K562 (cell line): ENCODE data around the gene MYL12A. TPM values are rescaled to one million over a fixed set of nuclear protein-coding genes. Genes with fewer than 3 reads are reported as not detected.

ENCODE experiments used
- ATAC-seq: fragments of 200-7000 bp; cut with Tn5 transposase; 3 replicates; pipeline ENCODE4 v1.9.1; 2020; ENCODE audit warnings: moderate library complexity
- BruUV-seq: library from RNA; stranded (reverse); fragments of 400-500 nt; replicated peaks from 2 replicates; lab custom pipeline; 2021; lab: Mats Ljungman, UMichigan
- CTCF ChIA-PET: fragments of 300-600 bp; formaldehyde crosslinking; extraction: SDS; loops from one replicate; lab custom pipeline; 2021; ENCODE audit warnings: low intra/inter-chr PET ratio; lab: Yijun Ruan, JAX
- POLR2A ChIA-PET: fragments of 300-600, 350-650 bp; sonication (Branson Sonifier 250); formaldehyde crosslinking; extraction: SDS; loops from one replicate; lab custom pipeline; 2021; ENCODE audit warnings: antibody characterized with exemption, inconsistent platforms; lab: Yijun Ruan, JAX
- DNase-seq, 4 experiments: peaks; one replicate each; pipeline versions ENCODE4 v3.0.0 to v3.0.0-alpha.2; 2011 to 2018; ENCODE audit warnings: low spot score in 3 of 4, mixed read lengths in 3 of 4; ENCODE audit errors: extremely low read depth in 1 of 4
- FAIRE-seq: peaks from 2 replicates; lab custom pipeline; 2011; peaks lifted over from hg19 to GRCh38; lab: Jason Lieb, UNC
- H2AFZ ChIP-seq: 2 replicates; pipeline ENCODE4 v1.6.0; 2011; ENCODE audit warnings: low read depth, low read length, control low read depth, inconsistent platforms
- H3K27ac ChIP-seq: fragments of 200-600 bp; 3 replicates; pipeline ENCODE4 v1.8.0; 2011; ENCODE audit warnings: low read depth, mild to moderate bottlenecking, control low read depth, inconsistent platforms, low read length, moderate library complexity, mixed read lengths; ENCODE audit errors: extremely low read depth
- H3K27me3 ChIP-seq, 2 experiments: fragments of 300-600 bp in 1 of 2; 2 replicates in 1 of 2; 3 replicates in 1 of 2; pipeline versions ENCODE4 v1.6.0 to v1.8.0; 2011; ENCODE audit warnings: inconsistent platforms in 2 of 2, low read length in 2 of 2, mild to moderate bottlenecking in 1 of 2, mixed read lengths in 1 of 2, moderate library complexity in 1 of 2; ENCODE audit not compliant: control insufficient read depth in 2 of 2, insufficient read depth in 2 of 2
- H3K36me3 ChIP-seq: fragments of 300-600 bp; 3 replicates; pipeline ENCODE4 v1.8.0; 2011; ENCODE audit warnings: mild to moderate bottlenecking, low read length, inconsistent platforms; ENCODE audit not compliant: control insufficient read depth, insufficient read depth
- H3K4me1 ChIP-seq, 2 experiments: fragments of 200-600 bp in 1 of 2; replicated peaks in 1 of 2; 2 replicates in 1 of 2; 3 replicates in 1 of 2; pipeline versions ENCODE4 v1.5.1 to v1.8.0; 2011; ENCODE audit warnings: inconsistent platforms in 2 of 2, low read length in 2 of 2, mild to moderate bottlenecking in 1 of 2, mixed read lengths in 1 of 2, moderate library complexity in 1 of 2; ENCODE audit not compliant: control insufficient read depth in 2 of 2, insufficient read depth in 2 of 2
- H3K4me2 ChIP-seq: 2 replicates; pipeline ENCODE4 v1.6.1; 2011; ENCODE audit warnings: low read length, control low read depth, inconsistent platforms, mixed read lengths; ENCODE audit not compliant: insufficient read depth
- H3K4me3 ChIP-seq: fragments of 200-600 bp; sonication (generic), shearing (Covaris generic); 2 replicates; pipeline ENCODE4 v1.5.1; 2016; ENCODE audit warnings: control low read depth, inconsistent platforms
- H3K79me2 ChIP-seq: fragments of 200-600 bp; 3 replicates; pipeline ENCODE4 v1.8.0; 2011; ENCODE audit warnings: low read length, inconsistent platforms; ENCODE audit not compliant: control insufficient read depth, insufficient read depth
- H3K9ac ChIP-seq, 2 experiments: 2 replicates each; pipeline versions ENCODE4 v1.6.0 to v1.6.1; 2011; ENCODE audit warnings: low read depth in 2 of 2, low read length in 2 of 2, control low read depth in 1 of 2, inconsistent platforms in 1 of 2, mild to moderate bottlenecking in 1 of 2, mixed read lengths in 1 of 2; ENCODE audit not compliant: insufficient read depth in 1 of 2
- H3K9me1 ChIP-seq: one replicate; pipeline ENCODE4 v1.6.0; 2011; ENCODE audit warnings: inconsistent platforms, mild to moderate bottlenecking, low read length, moderate library complexity; ENCODE audit not compliant: control insufficient read depth, insufficient read depth
- H3K9me3 ChIP-seq: replicated peaks from 2 replicates; pipeline ENCODE4 v1.5.1; 2011; ENCODE audit warnings: low read depth, low read length, inconsistent platforms; ENCODE audit not compliant: control insufficient read depth, insufficient read depth
- H4K20me1 ChIP-seq: replicated peaks from 2 replicates; pipeline ENCODE4 v1.6.1; 2011; ENCODE audit warnings: low read length, inconsistent platforms, mixed read lengths; ENCODE audit not compliant: control insufficient read depth, insufficient read depth
- WGBS: fragments of 100-300 bp; shearing (Covaris generic); methylation state at CpG from one replicate; pipeline ENCODE4 v1.1.6; 2016; ENCODE audit warnings: low coverage, mixed read lengths; ENCODE audit not compliant: insufficient coverage; ENCODE audit errors: missing lambda C conversion rate; 5-methylcytosine and 5-hydroxymethylcytosine counted together
- in situ Hi-C: fragments of 300-500 bp; cut with MboI; formaldehyde crosslinking; loops from 4 replicates; pipeline ENCODE4 v1.15.0; 2018; ENCODE audit warnings: inconsistent platforms, mixed read lengths
- intact Hi-C: fragments of 100-400 bp; cut with micrococcal nuclease; formaldehyde crosslinking; loops from 2 replicates; pipeline ENCODE4 v1.14.2; 2022
- polyA plus RNA-seq, 8 experiments: library from polyadenylated mRNA; depleted of rRNA in 4 of 8; stranded (reverse) in 5 of 8; unstranded in 3 of 8; fragments of >200 nt; fragmentation: Nextera tagmentation in 2 of 8; fragmentation: Illumina TruSeq in 1 of 8; extraction: Ambion mirVana in 2 of 8; extraction: Trizol in 1 of 8; gene quantifications; 2 replicates each; pipeline versions ENCODE4 v1.2.1 to v1.2.3, GENCODE V29; 2011 to 2014; ENCODE audit warnings: inconsistent platforms in 1 of 8, missing spikeins in 1 of 8
- total RNA-seq, 7 experiments: library from RNA; depleted of rRNA in 6 of 7; stranded (reverse); fragments of >200 nt in 6 of 7; fragmentation: Illumina TruSeq in 2 of 7; extraction: Trizol in 2 of 7; gene quantifications; 2 replicates each; pipeline versions ENCODE4 v1.2.1 to v1.2.3, GENCODE V29; 2011 to 2021; ENCODE audit warnings: low replicate concordance in 1 of 7
- TF ChIP-seq, protein P1 (sequence below), 2 experiments: fragments of 450-650 bp in 1 of 2; sonication (generic) in 1 of 2; formaldehyde crosslinking in 1 of 2; IDR thresholded peaks; 2 replicates each; pipeline versions ENCODE4 v1.7.1 to v1.9.0; 2016 to 2022; ENCODE audit warnings: inconsistent platforms in 1 of 2, mild to moderate bottlenecking in 1 of 2, missing genetic modification reagents in 1 of 2
- TF ChIP-seq, protein P2 (sequence below), 2 experiments: IDR thresholded peaks in 1 of 2; conservative IDR thresholded peaks in 1 of 2; 2 replicates each; pipeline ENCODE4 v1.6.1; 2016; ENCODE audit warnings: low read depth in 2 of 2, mild to moderate bottlenecking in 1 of 2, missing compliant biosample characterization in 1 of 2, missing genetic modification characterization in 1 of 2, moderate library complexity in 1 of 2
- TF ChIP-seq, protein P3 (sequence below), 2 experiments: fragments of 250-450 bp in 1 of 2; fragments of 450-650 bp in 1 of 2; sonication (Bioruptor Pico) in 1 of 2; IDR thresholded peaks; 2 replicates each; pipeline versions ENCODE4 v1.6.1 to v1.8.0; 2016 to 2021; ENCODE audit warnings: mild to moderate bottlenecking in 2 of 2, moderate library complexity in 2 of 2, missing compliant biosample characterization in 1 of 2, missing genetic modification characterization in 1 of 2
- TF ChIP-seq, protein P4 (sequence below): fragments of 250-450 bp; sonication (Bioruptor Pico); IDR thresholded peaks from 2 replicates; pipeline ENCODE4 v1.5.0; 2021; ENCODE audit warnings: mild to moderate bottlenecking, borderline replicate concordance

Gene MYL12A
- total and polyA plus RNA-seq, 9 of the 15 experiments (the other 6 are each of a cell fraction or from before 2014, with no cell fraction given), result 308 to 1,031 (median 559) TPM

DNA sequence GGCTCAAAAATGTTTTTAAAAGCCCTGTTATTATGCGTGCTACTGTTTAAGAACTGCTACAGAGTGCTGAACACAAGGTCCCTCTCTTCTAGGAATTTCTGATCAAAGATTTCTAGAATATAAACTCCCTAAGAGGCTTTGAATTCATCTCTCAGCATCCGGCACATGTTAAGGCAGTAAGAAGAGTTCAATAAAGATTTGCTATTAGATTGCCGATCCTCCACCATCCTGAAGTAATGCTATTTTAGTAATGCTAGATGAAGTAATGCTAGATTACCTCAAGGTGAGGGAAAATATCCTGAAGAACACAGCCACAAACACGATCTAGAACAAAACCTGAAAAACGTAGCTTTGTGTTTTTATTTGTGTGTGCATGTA, 13.4 kb downstream of the MYL12A start:
- Histone ChIP-seq H3K27ac (peak overlapping the region; percentile 97), H2AFZ (peak overlapping the region; percentile 96), H4K20me1 (peaks cover 34% of the 10 kb centered on the region), H3K4me3 (peak overlapping the region; percentile 84), H3K9ac (peak overlapping the region; percentile 86 to 97), H3K9me3 (no peaks in the 10 kb centered on the region), H3K4me2 (peak overlapping the region; percentile 88), H3K27me3 (no peaks in the 10 kb centered on the region), H3K9me1 (peaks cover 1% of the 10 kb centered on the region), H3K36me3 (peaks cover 36% of the 10 kb centered on the region), H3K4me1 (peaks cover 20 to 36% of the 10 kb centered on the region in 2 experiments), H3K79me2 (peaks cover 55% of the 10 kb centered on the region)
- BruUV-seq, result no TSS peak
- no peak for DNase-seq
- in situ Hi-C loops (no loop called here), intact Hi-C loops (loop anchor here (5.0 kb wide), 1 partner anchor 401 kb away; no protein-coding TSS in a partner anchor)
- no peak for FAIRE-seq
- ChIA-PET CTCF (no interaction called here), POLR2A (interaction anchor here (0.5 to 3.5 kb wide), 11 partner anchors 8 to 413 kb away, joined by 3 to 26 read pairs (median 4); partner anchors contain the start of gene MYL12A)
- WGBS, result 4% methylated on average over 5 of the region's 5 CpGs
- no peak for ATAC-seq
- TF ChIP-seq, protein P1, sequence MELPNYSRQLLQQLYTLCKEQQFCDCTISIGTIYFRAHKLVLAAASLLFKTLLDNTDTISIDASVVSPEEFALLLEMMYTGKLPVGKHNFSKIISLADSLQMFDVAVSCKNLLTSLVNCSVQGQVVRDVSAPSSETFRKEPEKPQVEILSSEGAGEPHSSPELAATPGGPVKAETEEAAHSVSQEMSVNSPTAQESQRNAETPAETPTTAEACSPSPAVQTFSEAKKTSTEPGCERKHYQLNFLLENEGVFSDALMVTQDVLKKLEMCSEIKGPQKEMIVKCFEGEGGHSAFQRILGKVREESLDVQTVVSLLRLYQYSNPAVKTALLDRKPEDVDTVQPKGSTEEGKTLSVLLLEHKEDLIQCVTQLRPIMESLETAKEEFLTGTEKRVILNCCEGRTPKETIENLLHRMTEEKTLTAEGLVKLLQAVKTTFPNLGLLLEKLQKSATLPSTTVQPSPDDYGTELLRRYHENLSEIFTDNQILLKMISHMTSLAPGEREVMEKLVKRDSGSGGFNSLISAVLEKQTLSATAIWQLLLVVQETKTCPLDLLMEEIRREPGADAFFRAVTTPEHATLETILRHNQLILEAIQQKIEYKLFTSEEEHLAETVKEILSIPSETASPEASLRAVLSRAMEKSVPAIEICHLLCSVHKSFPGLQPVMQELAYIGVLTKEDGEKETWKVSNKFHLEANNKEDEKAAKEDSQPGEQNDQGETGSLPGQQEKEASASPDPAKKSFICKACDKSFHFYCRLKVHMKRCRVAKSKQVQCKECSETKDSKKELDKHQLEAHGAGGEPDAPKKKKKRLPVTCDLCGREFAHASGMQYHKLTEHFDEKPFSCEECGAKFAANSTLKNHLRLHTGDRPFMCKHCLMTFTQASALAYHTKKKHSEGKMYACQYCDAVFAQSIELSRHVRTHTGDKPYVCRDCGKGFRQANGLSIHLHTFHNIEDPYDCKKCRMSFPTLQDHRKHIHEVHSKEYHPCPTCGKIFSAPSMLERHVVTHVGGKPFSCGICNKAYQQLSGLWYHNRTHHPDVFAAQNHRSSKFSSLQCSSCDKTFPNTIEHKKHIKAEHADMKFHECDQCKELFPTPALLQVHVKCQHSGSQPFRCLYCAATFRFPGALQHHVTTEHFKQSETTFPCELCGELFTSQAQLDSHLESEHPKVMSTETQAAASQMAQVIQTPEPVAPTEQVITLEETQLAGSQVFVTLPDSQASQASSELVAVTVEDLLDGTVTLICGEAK (IDR thresholded peaks at IDR 0.05), result peak; percentile 83
- TF ChIP-seq, protein P1 (CRISPR knock-in tag; IDR thresholded peaks at IDR 0.05), result peak; percentile 80; the same call in 1 of the 2 replicates
- TF ChIP-seq, protein P2, sequence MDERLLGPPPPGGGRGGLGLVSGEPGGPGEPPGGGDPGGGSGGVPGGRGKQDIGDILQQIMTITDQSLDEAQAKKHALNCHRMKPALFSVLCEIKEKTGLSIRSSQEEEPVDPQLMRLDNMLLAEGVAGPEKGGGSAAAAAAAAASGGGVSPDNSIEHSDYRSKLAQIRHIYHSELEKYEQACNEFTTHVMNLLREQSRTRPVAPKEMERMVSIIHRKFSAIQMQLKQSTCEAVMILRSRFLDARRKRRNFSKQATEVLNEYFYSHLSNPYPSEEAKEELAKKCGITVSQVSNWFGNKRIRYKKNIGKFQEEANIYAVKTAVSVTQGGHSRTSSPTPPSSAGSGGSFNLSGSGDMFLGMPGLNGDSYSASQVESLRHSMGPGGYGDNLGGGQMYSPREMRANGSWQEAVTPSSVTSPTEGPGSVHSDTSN (CRISPR knock-in tag; IDR thresholded peaks at IDR 0.05; ENCODE audit: low read depth), result no peak
- TF ChIP-seq, protein P2 (tag; conservative IDR thresholded peaks at IDR 0.05; ENCODE audit: low read depth), result no peak
- TF ChIP-seq, protein P3, sequence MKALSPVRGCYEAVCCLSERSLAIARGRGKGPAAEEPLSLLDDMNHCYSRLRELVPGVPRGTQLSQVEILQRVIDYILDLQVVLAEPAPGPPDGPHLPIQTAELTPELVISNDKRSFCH (CRISPR knock-in tag; IDR thresholded peaks at IDR 0.05), result no peak
- TF ChIP-seq, protein P3 (tag; IDR thresholded peaks at IDR 0.05), result peak; percentile 24; the same call in 1 of the 2 replicates
- TF ChIP-seq, protein P4, sequence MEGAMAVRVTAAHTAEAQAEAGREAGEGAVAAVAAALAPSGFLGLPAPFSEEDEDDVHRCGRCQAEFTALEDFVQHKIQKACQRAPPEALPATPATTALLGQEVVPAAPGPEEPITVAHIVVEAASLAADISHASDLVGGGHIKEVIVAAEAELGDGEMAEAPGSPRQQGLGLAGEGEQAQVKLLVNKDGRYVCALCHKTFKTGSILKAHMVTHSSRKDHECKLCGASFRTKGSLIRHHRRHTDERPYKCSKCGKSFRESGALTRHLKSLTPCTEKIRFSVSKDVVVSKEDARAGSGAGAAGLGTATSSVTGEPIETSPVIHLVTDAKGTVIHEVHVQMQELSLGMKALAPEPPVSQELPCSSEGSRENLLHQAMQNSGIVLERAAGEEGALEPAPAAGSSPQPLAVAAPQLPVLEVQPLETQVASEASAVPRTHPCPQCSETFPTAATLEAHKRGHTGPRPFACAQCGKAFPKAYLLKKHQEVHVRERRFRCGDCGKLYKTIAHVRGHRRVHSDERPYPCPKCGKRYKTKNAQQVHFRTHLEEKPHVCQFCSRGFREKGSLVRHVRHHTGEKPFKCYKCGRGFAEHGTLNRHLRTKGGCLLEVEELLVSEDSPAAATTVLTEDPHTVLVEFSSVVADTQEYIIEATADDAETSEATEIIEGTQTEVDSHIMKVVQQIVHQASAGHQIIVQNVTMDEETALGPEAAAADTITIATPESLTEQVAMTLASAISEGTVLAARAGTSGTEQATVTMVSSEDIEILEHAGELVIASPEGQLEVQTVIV, result no peak
